Astrocyte of the cerebellum (primary cell): ENCODE measurements around the gene CTIF.

Source experiments
- DNase-seq: peaks from one replicate; pipeline ENCODE4 v3.0.0-alpha.2; 2011; ENCODE audit warnings: low read depth
- H3K4me3 ChIP-seq: 2 replicates; pipeline ENCODE4 v1.5.1; 2011; ENCODE audit warnings: mild to moderate bottlenecking, low read depth, low read length, moderate library complexity
- in situ Hi-C: cut with HindIII; loops from 2 replicates; pipeline ENCODE4 v1.10.0; 2017; ENCODE audit warnings: low sequenced_read_pairs
- TF ChIP-seq, protein P1 (sequence below): IDR thresholded peaks from 2 replicates; pipeline ENCODE4 v1.5.1; 2012; ENCODE audit warnings: low read length, low read depth, moderate library complexity, mild to moderate bottlenecking; ENCODE audit errors: missing control alignments

The CTIF gene

DNA sequence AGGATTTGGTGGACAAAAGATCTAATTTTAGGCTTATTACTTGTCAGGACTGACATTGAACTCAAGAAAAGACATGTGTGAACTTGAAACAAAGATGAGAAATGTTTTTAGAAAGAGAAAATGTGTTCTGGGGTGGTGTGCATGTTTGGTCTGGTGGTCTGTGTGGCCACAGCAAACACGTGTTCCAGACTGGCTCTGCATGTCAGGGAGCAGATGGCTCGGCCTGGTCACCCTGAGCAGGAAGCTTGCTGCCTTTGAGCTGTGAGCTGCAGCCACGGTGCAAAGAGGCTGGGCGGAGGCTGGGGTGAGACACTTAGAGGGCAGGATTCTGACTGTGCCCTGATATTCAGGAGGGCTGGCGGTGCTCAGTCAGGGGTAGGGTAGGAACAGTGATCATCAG is 186.1 kb downstream of the CTIF start:
- TF ChIP-seq, protein P1, sequence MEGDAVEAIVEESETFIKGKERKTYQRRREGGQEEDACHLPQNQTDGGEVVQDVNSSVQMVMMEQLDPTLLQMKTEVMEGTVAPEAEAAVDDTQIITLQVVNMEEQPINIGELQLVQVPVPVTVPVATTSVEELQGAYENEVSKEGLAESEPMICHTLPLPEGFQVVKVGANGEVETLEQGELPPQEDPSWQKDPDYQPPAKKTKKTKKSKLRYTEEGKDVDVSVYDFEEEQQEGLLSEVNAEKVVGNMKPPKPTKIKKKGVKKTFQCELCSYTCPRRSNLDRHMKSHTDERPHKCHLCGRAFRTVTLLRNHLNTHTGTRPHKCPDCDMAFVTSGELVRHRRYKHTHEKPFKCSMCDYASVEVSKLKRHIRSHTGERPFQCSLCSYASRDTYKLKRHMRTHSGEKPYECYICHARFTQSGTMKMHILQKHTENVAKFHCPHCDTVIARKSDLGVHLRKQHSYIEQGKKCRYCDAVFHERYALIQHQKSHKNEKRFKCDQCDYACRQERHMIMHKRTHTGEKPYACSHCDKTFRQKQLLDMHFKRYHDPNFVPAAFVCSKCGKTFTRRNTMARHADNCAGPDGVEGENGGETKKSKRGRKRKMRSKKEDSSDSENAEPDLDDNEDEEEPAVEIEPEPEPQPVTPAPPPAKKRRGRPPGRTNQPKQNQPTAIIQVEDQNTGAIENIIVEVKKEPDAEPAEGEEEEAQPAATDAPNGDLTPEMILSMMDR: no peak
- DNase-seq: no peak
- no peak overlapping the region for H3K4me3 ChIP-seq
- in situ Hi-C loops: no loop called here

GRCh38 chr18:48725562-48725961 is 186.7 kb downstream of the CTIF start:
- TF ChIP-seq, protein P1: no peak
- H3K4me3 ChIP-seq: no peak overlapping the region
- in situ Hi-C loops: no loop called here
- no peak for DNase-seq

GRCh38 chr18:48727681-48728080 is 188.8 kb downstream of the CTIF start:
- TF ChIP-seq, protein P1: no peak
- in situ Hi-C loops: no loop called here
- no peak for DNase-seq
- no peak overlapping the region for H3K4me3 ChIP-seq

DNA sequence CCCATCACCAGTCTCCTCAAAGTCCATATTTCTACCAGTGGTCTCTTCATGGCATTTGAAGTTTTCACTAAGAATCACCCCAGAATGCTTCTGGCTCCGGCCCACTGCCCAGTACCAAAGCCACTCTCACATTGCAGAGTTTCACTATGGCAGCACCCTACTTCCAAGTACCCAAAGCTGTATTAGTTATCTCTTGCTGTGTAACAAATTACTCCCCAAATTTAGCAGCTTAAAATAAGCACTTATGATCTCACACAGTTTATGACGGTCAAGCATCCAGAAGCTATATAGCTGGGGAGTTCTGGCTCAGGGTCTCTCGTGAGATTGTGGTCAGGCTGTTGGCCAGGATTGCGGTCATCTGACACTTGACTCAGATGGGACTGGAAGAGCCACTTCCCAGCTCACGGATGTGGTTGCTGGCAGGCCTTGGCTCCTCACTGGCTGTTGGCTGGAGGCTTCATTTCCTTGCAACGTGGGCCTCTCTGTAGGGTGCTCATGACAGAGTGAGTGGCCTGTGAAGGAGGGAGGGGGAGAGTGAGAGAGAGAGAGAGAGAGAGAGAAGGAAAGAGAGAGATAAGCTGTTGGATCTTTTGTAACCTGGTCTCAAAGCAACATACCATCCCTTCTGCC is 189.5 kb downstream of the CTIF start:
- DNase-seq: peak; percentile 99
- TF ChIP-seq, protein P1: no peak
- H3K4me3 ChIP-seq: no peak overlapping the region
- in situ Hi-C loops: no loop called here

GRCh38 chr18:48729404-48729803 is 190.6 kb downstream of the CTIF start:
- no peak overlapping the region for H3K4me3 ChIP-seq
- in situ Hi-C loops: no loop called here
- peak; percentile 60 for DNase-seq
- TF ChIP-seq, protein P1: no peak

DNA sequence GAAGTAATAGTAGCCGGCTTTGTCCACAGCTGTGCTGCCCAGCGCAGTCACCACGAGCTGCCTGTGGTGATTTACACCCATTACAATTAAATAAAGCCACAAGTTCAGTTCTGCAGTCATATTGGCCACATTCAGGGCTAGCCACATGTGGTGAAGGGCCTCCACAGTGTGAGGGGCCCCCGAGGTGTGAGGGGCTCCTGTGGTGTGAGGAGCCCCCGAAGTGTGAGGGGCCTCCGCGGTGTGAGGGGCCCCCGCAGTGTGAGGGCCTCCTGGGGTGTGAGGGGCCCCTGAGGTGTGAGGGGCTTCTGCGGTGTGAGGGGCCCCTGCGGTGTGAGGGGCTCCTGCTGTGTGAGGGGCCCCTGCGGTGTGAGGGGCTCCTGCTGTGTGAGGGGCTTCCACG is 191.2 kb downstream of the CTIF start:
- TF ChIP-seq, protein P1: no peak
- no peak overlapping the region for H3K4me3 ChIP-seq
- in situ Hi-C loops: no loop called here
- DNase-seq: no peak
